Endodermal cell (in vitro differentiated cells): ENCODE data around the gene ADH1B. TPM values are rescaled to one million over a fixed set of nuclear protein-coding genes. Genes with fewer than 3 reads are reported as not detected.
"Not testable (repeated sequence)": the region's sequence is repeated elsewhere in the genome, so short reads cannot be mapped to it uniquely, and the experiment has no call there.

Experiments used
- DNase-seq: peaks from one replicate; pipeline ENCODE4 v3.0.0-alpha.2; 2017
- H3K27ac ChIP-seq: 2 replicates; pipeline ENCODE4 v1.5.1; 2013; ENCODE audit warnings: mild to moderate bottlenecking, low read depth, low read length, moderate library complexity
- H3K27me3 ChIP-seq: 2 replicates; pipeline ENCODE4 v1.6.1; 2013; ENCODE audit warnings: mild to moderate bottlenecking, low read length, moderate library complexity; ENCODE audit not compliant: insufficient read depth, control insufficient read depth, poor library complexity, severe bottlenecking
- H3K36me3 ChIP-seq: 2 replicates; pipeline ENCODE4 v1.7.0; 2013; ENCODE audit warnings: mild to moderate bottlenecking, low read length, moderate library complexity; ENCODE audit not compliant: control insufficient read depth, insufficient read depth
- H3K4me1 ChIP-seq: one replicate; pipeline ENCODE4 v1.7.0; 2013; ENCODE audit warnings: low read length; ENCODE audit not compliant: control insufficient read depth, insufficient read depth
- H3K4me3 ChIP-seq: 2 replicates; pipeline ENCODE4 v1.5.1; 2013; ENCODE audit warnings: mild to moderate bottlenecking, low read length, moderate library complexity
- H3K9ac ChIP-seq: 2 replicates; pipeline ENCODE4 v1.6.1; 2013; ENCODE audit warnings: mild to moderate bottlenecking, low read length, moderate library complexity; ENCODE audit not compliant: poor library complexity, severe bottlenecking; ENCODE audit errors: extremely low read depth
- H3K9me3 ChIP-seq: 2 replicates; pipeline ENCODE4 v1.6.1; 2013; ENCODE audit warnings: mild to moderate bottlenecking, low read length, moderate library complexity; ENCODE audit not compliant: control insufficient read depth
- H3K27ac Mint-ChIP-seq: 2 replicates; pipeline ENCODE4 v1.8.0; 2020; ENCODE audit warnings: mixed read lengths
- H3K27me3 Mint-ChIP-seq: 2 replicates; pipeline ENCODE4 v1.8.0; 2021; ENCODE audit warnings: mild to moderate bottlenecking, mixed read lengths; ENCODE audit not compliant: insufficient read depth
- H3K36me3 Mint-ChIP-seq: 2 replicates; pipeline ENCODE4 v1.8.0; 2020; ENCODE audit warnings: low read depth, mixed read lengths
- H3K4me1 Mint-ChIP-seq: 2 replicates; pipeline ENCODE4 v1.8.0; 2020; ENCODE audit warnings: mixed read lengths
- H3K4me3 Mint-ChIP-seq: 2 replicates; pipeline ENCODE4 v1.8.0; 2020; ENCODE audit warnings: mild to moderate bottlenecking, moderate library complexity, mixed read lengths
- H3K9me3 Mint-ChIP-seq: 2 replicates; pipeline ENCODE4 v1.8.0; 2020; ENCODE audit warnings: mild to moderate bottlenecking, mixed read lengths
- CTCF ChIP-seq: fragments of 200-600 bp; sonication (generic); conservative IDR thresholded peaks from 2 replicates; pipeline ENCODE4 v1.5.0; 2021; ENCODE audit warnings: antibody characterized with exemption, mild to moderate bottlenecking
- WGBS, 2 experiments: methylation state at CpG; one replicate each; pipeline versions ENCODE4 v1.1.5 to v1.1.7; 2013; ENCODE audit warnings: missing lambda C conversion rate in 2 of 2, mixed read lengths in 1 of 2; ENCODE audit not compliant: insufficient coverage in 1 of 2, insufficient read length in 1 of 2; 5-methylcytosine and 5-hydroxymethylcytosine counted together
- total RNA-seq, 2 donors: library from RNA; stranded (reverse); fragmentation: NEBNext Ultra II Directional in 1 of 2; extraction: Animal tissue kit (Norgen Biotek cat#: 25700) in 1 of 2; gene quantifications; 2 replicates in 1 of 2; 3 replicates in 1 of 2; pipeline ENCODE4 v1.2.1, GENCODE V29; 2021

The ADH1B gene
- total RNA-seq, 2 donors from 2014 or later, result not detected

- DNase-seq, result no peak
- TF ChIP-seq CTCF, result no peak
- 90 to 91% methylated on average over 15 to 27 of the region's 27 CpGs for WGBS, 2 experiments
These were observed 38.4 kb upstream of the ADH1B start for GRCh38 chr4:99359480-99360204.

GRCh38 chr4:99357948-99358347 is 36.7 kb upstream of the ADH1B start:
- peaks cover 56% of the 10 kb centered on the region for H3K9me3 Mint-ChIP-seq

More at GRCh38 chr4:99359480-99360204, 38.4 kb upstream of the ADH1B start:
- Histone ChIP-seq H3K4me1 (no peaks in the 10 kb centered on the region), H3K27me3 (no peaks in the 10 kb centered on the region), H3K9me3 (peaks cover 12% of the 10 kb centered on the region), H3K36me3 (no peaks in the 10 kb centered on the region), H3K27ac (no peak overlapping the region), H3K4me3 (no peak overlapping the region), H3K9ac (no peak overlapping the region)
- H3K27ac Mint-ChIP-seq, result no peak overlapping the region
- H3K4me1 Mint-ChIP-seq, result no peaks in the 10 kb centered on the region
- H3K36me3 Mint-ChIP-seq, result no peaks in the 10 kb centered on the region
- no peak overlapping the region for H3K4me3 Mint-ChIP-seq
- no peaks in the 10 kb centered on the region for H3K27me3 Mint-ChIP-seq
- peaks cover 46% of the 10 kb centered on the region for H3K9me3 Mint-ChIP-seq

GRCh38 chr4:99356992-99357391 is 35.8 kb upstream of the ADH1B start:
- no peak for DNase-seq
- no peak overlapping the region for H3K4me3 ChIP-seq
- H3K9me3 ChIP-seq, result peaks cover 9% of the 10 kb centered on the region
- Mint-ChIP-seq H3K9me3 (peaks cover 56% of the 10 kb centered on the region), H3K27ac (no peak overlapping the region), H3K4me3 (no peak overlapping the region), H3K27me3 (no peaks in the 10 kb centered on the region), H3K4me1 (no peaks in the 10 kb centered on the region), H3K36me3 (no peaks in the 10 kb centered on the region)
- no peak for TF ChIP-seq CTCF
- H3K27ac ChIP-seq, result no peak overlapping the region
- H3K27me3 ChIP-seq, result no peaks in the 10 kb centered on the region
- no peaks in the 10 kb centered on the region for H3K4me1 ChIP-seq
- H3K9ac ChIP-seq, result no peak overlapping the region
- 80 to 96% methylated on average over 1 of the region's 1 CpG for WGBS, 2 experiments
- no peaks in the 10 kb centered on the region for H3K36me3 ChIP-seq

More at GRCh38 chr4:99357948-99358347, 36.7 kb upstream of the ADH1B start:
- Mint-ChIP-seq H3K4me1 (no peaks in the 10 kb centered on the region), H3K27me3 (no peaks in the 10 kb centered on the region), H3K4me3 (no peak overlapping the region), H3K27ac (no peak overlapping the region), H3K36me3 (no peaks in the 10 kb centered on the region)
- Histone ChIP-seq H3K27me3 (no peaks in the 10 kb centered on the region), H3K36me3 (no peaks in the 10 kb centered on the region), H3K9ac (no peak overlapping the region), H3K4me1 (no peaks in the 10 kb centered on the region), H3K4me3 (no peak overlapping the region), H3K9me3 (peaks cover 9% of the 10 kb centered on the region), H3K27ac (no peak overlapping the region)
- no peak for TF ChIP-seq CTCF
- DNase-seq, result no peak
- 77% methylated on average over 2 of the region's 2 CpGs; no CpG with 5 or more reads in 1 of the 2 experiments for WGBS, 2 experiments

- H3K4me1 ChIP-seq, H3K4me1 Mint-ChIP-seq, H3K9me3 ChIP-seq, H3K27ac ChIP-seq, H3K4me3 ChIP-seq, H3K27ac Mint-ChIP-seq, H3K9ac ChIP-seq, H3K36me3 Mint-ChIP-seq, H3K27me3 Mint-ChIP-seq, H3K4me3 Mint-ChIP-seq, DNase-seq, H3K27me3 ChIP-seq, H3K36me3 ChIP-seq: not testable (repeated sequence)
- H3K9me3 Mint-ChIP-seq, result peaks cover 56% of the 10 kb centered on the region
- WGBS, 2 experiments, result 84% methylated on average over 10 of the region's 10 CpGs; no CpG with 5 or more reads in 1 of the 2 experiments
These were observed 34.9 kb upstream of the ADH1B start for GRCh38 chr4:99356149-99356548.
